Cardiac ventricle fibroblast (primary cell): Measurements from ENCODE around the gene IRS1. TPM values are rescaled to one million over a fixed set of nuclear protein-coding genes. Genes with fewer than 3 reads are reported as not detected.

Experiments
- total RNA-seq: library from RNA; depleted of rRNA; stranded (reverse); fragments of >200 nt; gene quantifications from 2 replicates; pipeline ENCODE4 v1.2.3, GENCODE V29; 2015

IRS1 gene
- total RNA-seq = 15.6 and 20.6 TPM in 2 replicates

DNA sequence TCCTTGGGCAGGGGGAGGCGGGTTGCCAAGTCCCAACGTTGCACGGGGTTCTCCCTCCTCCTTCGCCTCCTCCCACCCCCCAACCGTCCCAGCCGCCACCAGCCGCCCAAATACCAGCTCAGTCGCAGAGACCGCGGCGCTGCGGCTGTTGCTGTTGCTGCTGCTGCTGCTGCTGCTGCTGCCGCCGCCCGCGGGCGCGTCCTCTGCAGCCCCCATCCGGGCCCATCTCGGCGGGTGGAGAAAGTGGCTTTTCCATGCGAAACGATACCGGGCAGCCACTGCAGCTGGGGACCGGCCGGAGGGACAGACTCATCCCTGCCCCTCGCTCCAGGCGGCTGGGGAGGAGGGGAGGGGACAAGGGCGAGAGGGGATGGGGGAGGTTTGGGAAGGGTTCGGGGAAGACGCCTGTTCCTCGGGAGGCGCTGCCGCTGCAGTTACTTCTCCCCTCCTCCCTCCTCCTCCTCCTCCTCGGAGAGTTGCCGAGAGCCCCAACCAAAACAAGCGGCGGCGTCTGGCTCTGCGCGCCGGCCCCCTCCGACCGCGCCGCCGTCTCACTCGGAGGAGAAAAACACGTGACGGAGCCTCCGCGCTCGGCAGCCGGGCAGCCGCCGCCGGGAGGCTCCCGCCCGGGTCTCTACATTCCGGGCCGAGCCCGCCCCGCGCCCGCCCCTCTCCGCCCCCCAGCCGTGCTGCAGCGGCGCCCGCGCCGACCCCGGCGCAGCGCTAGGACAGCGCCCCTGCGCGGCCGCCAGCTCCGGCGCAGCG lies at the start of gene IRS1:
Gene IRS1 (minus strand): TSS at position 610 of the 765 bp plus-strand sequence. CDS start 1,082 bp downstream, outside the sequence.

DNA sequence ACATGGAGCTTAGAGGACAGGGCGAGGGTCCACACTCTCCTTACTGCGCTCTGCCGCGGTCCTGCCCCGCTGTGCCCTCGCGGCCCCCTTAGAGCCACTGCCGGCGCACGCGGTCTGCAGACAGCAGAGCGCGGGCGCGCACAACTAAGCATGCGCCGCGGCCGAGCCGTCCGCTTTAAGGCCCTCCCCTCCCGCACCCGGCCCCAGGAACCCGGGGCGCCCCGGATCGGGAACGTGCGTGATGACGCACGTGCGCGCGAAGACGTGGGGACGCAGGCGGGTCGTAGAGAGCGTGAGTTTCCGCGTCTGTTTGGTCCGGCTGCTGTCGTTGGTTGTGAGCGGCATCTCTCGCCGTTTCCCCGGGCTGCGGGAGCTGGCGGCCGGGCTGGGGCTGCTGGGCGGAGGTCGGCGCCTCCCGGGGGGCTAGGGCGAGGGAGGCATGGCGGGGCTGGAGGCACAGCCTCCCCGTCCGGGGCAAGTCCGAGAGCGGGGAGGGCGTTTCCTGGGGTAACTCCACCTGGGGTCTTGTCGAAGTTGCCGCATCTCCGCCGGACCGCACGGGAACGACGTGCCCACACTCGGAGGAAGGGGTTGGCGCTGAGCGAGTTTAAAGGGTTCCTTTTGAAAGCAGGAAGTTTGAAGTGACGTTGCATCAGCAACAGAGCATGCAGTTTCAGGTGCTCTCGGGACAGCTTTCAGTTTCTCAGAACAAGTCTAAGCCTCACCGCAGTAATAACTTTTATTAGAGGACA lies 36.4 kb upstream of the IRS1 start, which contains the start of gene RHBDD1:
Gene RHBDD1 (plus strand): TSS at position 259 of the 752 bp plus-strand sequence. CDS start 28,640 bp downstream, outside the sequence.

Other genes starting within 250 kb of the IRS1 start
- gene RHBDD1, start 36.2 kb upstream of the IRS1 start, total RNA-seq = 8.2 and 13.8 TPM in 2 replicates